Brain microvascular endothelial cell (primary cell): ENCODE data around the gene DIPK1B.

Experiments
- DNase-seq: peaks from one replicate; pipeline ENCODE4 v3.0.0-alpha.2; 2020
- H3K27ac ChIP-seq: fragments of 250-450 bp; sonication (Bioruptor Pico); 2 replicates; pipeline ENCODE4 v1.5.1; 2020; ENCODE audit warnings: mild to moderate bottlenecking, moderate library complexity
- H3K27me3 ChIP-seq: fragments of 250-450 bp; sonication (Bioruptor Pico); replicated peaks from 2 replicates; pipeline ENCODE4 v1.5.1; 2020; ENCODE audit warnings: mild to moderate bottlenecking
- H3K36me3 ChIP-seq: fragments of 250-450 bp; sonication (Bioruptor Pico); replicated peaks from 2 replicates; pipeline ENCODE4 v1.5.1; 2020; ENCODE audit warnings: mild to moderate bottlenecking
- H3K4me3 ChIP-seq: 2 replicates; pipeline ENCODE4 v1.5.1; 2011; ENCODE audit warnings: low read depth, mild to moderate bottlenecking, control low read depth, low read length, moderate library complexity
- CTCF ChIP-seq: IDR thresholded peaks from 2 replicates; pipeline ENCODE4 v1.5.1; 2011; ENCODE audit warnings: low read depth, mild to moderate bottlenecking, moderate library complexity, low read length, control low read depth, inconsistent platforms; ENCODE audit errors: missing control alignments
- in situ Hi-C: cut with HindIII; loops from 2 replicates; pipeline ENCODE4 v1.10.0; 2017; ENCODE audit warnings: low sequenced_read_pairs, low pct_ligation_motif_present

The DIPK1B gene

GRCh38 chr9:136734837-136735496 is 22.6 kb downstream of the DIPK1B start:
- Histone ChIP-seq H3K27ac (no peak overlapping the region), H3K36me3 (no peaks in the 10 kb centered on the region), H3K27me3 (no peaks in the 10 kb centered on the region), H3K4me3 (no peak overlapping the region)
- in situ Hi-C loops = no loop called here
- TF ChIP-seq CTCF = no peak
- no peak for DNase-seq

DNA sequence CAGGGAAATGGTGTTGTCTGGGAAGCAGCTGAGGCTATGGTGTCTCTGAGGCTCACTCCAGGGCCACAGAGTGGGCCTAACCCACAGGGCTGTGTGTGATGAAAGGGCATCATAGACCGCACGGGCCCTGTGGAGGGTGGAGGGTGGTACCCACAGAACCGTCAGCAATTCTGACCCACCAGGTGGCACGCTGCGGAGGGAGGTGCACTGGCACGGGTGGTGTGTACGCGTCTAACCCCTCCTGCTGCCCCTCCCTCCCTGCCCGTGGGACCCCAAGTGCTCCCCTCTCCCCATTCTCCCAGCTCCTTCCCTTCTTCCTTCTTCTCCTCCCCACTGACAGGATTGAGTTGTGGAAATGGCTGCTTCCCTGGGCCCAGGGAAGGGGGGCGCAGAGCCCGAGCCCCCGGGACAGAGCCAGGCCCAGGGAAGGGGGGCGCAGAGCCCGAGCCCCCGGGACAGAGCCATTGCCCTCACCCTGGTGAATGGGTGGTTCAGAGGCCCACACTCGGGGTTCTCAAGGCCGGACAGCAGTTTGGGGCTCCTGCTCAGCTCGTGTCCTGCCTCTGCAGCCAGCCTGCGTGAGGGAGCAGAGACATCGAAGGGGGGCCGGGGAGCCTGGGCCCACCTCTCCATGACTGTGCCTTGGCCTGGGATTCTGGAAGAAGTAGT is 23.6 kb downstream of the DIPK1B start:
- no peak overlapping the region for H3K27ac ChIP-seq
- no peak for TF ChIP-seq CTCF
- no peak overlapping the region for H3K4me3 ChIP-seq
- in situ Hi-C loops = no loop called here
- no peaks in the 10 kb centered on the region for H3K36me3 ChIP-seq
- DNase-seq = no peak
- H3K27me3 ChIP-seq = no peaks in the 10 kb centered on the region

- peaks cover 16% of the 10 kb centered on the region for H3K27me3 ChIP-seq
- DNase-seq = no peak
- H3K4me3 ChIP-seq = no peak overlapping the region
Observed at GRCh38 chr9:136738960-136739359, 26.6 kb downstream of the DIPK1B start.

GRCh38 chr9:136739509-136739908 is 27.1 kb downstream of the DIPK1B start:
- H3K27me3 ChIP-seq = peaks cover 16% of the 10 kb centered on the region
- no peak for TF ChIP-seq CTCF
- no peak overlapping the region for H3K27ac ChIP-seq
- no peak for DNase-seq
- in situ Hi-C loops = no loop called here
- no peak overlapping the region for H3K4me3 ChIP-seq
- H3K36me3 ChIP-seq = no peaks in the 10 kb centered on the region

More at GRCh38 chr9:136738960-136739359, 26.6 kb downstream of the DIPK1B start:
- in situ Hi-C loops = no loop called here
- no peak overlapping the region for H3K27ac ChIP-seq
- H3K36me3 ChIP-seq = no peaks in the 10 kb centered on the region
- no peak for TF ChIP-seq CTCF

GRCh38 chr9:136740069-136740468 is 27.7 kb downstream of the DIPK1B start:
- Histone ChIP-seq H3K27ac (no peak overlapping the region), H3K4me3 (no peak overlapping the region), H3K27me3 (peaks cover 16% of the 10 kb centered on the region), H3K36me3 (no peaks in the 10 kb centered on the region)
- DNase-seq = no peak
- no peak for TF ChIP-seq CTCF
- in situ Hi-C loops = no loop called here
